Gastrocnemius medialis (tissue), 4 donors: ENCODE results near the gene RNF146.
"Not testable (repeated sequence)": the region's sequence is repeated elsewhere in the genome, so short reads cannot be mapped to it uniquely, and the experiment has no call there.

Source experiments
- POLR2A ChIP-seq, 2 donors: fragments of 450-650 bp; IDR thresholded peaks; one replicate each; pipeline ENCODE4 v1.6.1; 2017; ENCODE audit warnings: antibody characterized with exemption in 2 of 2, mild to moderate bottlenecking in 2 of 2, moderate library complexity in 2 of 2
- TF ChIP-seq, protein P1 (sequence below), 5 experiments: fragments of 450-650 bp in 3 of 5; fragments of 200-600 bp in 2 of 5; sonication (generic) in 2 of 5; IDR thresholded peaks in 4 of 5; conservative IDR thresholded peaks in 1 of 5; 1 replicate in 4 of 5; 2 replicates in 1 of 5; pipeline ENCODE4 v1.5.1; 2016 to 2019; ENCODE audit warnings: antibody characterized with exemption in 5 of 5, mild to moderate bottlenecking in 3 of 5, moderate library complexity in 3 of 5

DNA sequence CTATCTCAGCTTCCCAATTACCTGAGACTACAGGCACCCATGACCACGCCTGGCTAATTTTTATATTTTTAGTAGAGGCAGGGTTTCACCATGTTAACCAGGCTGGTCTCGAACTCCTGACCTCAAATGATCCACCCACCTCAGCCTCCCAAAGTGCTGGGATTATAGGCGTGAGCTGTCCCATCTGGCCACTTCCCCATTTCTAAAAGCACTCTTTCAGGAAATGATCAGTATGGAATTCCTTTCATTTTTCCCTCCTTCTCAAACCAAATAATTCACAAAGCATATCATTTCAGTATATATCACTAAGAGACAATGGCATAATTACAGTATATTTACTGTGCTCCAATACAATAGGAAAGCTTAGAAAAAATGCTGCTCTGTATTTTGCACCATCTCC lies 64.6 kb downstream of the RNF146 start:
- TF ChIP-seq, protein P1, sequence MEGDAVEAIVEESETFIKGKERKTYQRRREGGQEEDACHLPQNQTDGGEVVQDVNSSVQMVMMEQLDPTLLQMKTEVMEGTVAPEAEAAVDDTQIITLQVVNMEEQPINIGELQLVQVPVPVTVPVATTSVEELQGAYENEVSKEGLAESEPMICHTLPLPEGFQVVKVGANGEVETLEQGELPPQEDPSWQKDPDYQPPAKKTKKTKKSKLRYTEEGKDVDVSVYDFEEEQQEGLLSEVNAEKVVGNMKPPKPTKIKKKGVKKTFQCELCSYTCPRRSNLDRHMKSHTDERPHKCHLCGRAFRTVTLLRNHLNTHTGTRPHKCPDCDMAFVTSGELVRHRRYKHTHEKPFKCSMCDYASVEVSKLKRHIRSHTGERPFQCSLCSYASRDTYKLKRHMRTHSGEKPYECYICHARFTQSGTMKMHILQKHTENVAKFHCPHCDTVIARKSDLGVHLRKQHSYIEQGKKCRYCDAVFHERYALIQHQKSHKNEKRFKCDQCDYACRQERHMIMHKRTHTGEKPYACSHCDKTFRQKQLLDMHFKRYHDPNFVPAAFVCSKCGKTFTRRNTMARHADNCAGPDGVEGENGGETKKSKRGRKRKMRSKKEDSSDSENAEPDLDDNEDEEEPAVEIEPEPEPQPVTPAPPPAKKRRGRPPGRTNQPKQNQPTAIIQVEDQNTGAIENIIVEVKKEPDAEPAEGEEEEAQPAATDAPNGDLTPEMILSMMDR (IDR thresholded peaks at IDR 0.05 in 4 of 5, conservative IDR thresholded peaks at IDR 0.05 in 1 of 5): not testable (repeated sequence)
- TF ChIP-seq POLR2A (IDR thresholded peaks at IDR 0.05): not testable (repeated sequence)
